GM21423 (cell line): ENCODE measurements around the gene C16orf89.
"Not testable (repeated sequence)": the region's sequence is repeated elsewhere in the genome, so short reads cannot be mapped to it uniquely, and the experiment has no call there.

Source experiments
- ATAC-seq: cut with Tn5 transposase; IDR thresholded peaks from one replicate; pipeline ENCODE4 v1.9.1; 2021; ENCODE audit warnings: mild to moderate bottlenecking, moderate library complexity; ENCODE audit not compliant: unreplicated experiment

C16orf89 gene

DNA sequence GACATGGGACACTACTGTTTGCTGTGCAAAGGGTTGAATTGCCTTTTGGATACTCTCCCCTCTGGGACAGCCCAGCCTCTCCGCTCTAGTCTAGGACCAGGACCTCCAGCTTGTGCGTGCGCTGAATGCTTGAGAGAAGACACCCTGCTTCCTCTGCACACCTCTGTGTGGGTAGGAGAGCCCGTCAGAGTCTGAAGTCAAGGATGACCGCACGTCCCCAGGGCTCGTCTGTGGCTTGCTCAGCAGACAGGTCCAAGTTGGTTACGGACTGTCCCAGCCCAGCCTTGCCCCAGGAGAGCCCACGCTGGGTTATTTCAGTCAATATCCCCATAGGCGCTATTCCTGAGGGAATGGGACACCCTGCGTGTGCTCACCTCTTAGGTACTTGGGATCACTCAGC lies 3.7 kb downstream of the C16orf89 start:
- ATAC-seq: no peak

DNA sequence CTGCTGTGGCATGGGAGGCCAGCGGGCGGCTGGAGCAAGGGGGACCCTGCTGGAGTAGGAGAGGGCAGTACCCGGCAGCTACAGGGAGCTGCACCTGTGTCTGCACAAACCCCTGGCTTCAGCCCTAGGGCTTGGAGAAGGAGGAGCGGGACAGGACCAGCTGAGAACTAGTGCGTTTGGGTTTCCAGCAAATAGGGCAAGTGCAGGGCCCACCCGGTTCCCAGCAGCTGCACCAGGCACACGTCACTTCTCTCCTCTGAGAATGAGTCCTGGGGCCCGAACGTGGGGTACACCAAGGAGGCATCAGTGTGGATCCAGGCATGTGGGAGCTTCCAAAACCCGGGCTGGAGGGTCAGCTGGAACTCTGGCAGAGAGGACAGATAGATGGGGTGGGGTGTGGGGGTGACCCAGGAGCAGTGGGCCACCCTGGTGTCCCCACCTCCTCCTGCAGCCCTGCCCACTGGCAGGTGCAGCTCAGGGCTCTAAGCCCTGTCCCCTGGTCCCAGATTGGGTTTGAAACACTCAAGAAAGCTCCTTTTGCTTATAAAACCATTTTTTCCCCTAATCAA lies 5.6 kb downstream of the C16orf89 start:
- no peak for ATAC-seq

DNA sequence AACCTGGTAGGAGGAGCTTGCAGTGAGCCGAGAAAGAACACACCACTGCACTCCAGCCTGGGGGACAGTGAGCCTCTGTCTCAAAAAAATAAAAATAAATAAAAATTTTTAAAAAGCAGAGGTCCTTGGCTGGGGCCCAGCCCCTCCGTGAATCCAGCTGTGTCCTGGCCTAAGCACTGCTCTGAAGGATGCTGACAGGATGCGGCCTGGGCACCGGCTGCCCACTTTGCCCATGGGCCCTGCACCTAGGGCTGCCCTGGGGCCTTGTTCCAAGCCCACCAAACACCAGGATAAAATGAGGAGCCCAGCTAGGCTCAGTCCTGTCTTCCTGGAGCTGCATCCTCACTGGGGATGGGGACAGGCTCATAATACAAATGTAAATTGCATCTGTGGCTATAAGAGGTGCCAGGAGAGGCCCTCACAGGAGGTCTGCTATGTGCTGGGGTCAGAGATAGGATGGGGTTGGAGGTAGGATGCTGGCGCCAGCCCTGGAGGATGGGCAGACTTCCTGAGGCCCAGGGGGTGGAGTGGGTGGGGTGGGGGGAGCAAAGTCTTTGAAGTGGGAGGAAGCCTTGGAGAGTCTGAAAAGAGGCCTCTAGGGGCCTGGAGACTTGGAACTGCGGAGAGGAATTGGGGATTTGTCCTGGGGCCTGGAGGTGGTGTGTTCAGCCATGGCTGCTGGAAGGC lies 6.2 kb downstream of the C16orf89 start:
- no peak for ATAC-seq

DNA sequence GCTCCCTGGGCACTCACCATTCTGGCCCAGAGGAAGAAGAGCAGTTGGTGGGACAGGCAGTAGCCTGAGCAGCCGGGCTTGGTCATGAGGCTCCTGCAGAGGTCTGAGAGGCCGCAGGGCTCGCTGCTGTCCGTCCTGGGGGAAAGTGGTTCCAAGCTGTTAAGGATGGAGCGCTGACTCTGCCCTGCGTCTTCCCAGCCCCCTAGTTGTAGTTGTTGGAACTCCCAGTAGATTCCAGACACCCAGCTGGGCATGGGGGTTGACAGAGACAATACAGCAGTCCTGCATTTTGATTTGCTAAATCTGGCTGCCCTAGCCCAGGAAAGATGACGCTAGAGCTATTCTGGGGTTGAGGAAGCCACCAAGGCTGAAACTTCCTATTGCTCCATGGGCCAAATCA lies 7.3 kb downstream of the C16orf89 start:
- no peak for ATAC-seq

DNA sequence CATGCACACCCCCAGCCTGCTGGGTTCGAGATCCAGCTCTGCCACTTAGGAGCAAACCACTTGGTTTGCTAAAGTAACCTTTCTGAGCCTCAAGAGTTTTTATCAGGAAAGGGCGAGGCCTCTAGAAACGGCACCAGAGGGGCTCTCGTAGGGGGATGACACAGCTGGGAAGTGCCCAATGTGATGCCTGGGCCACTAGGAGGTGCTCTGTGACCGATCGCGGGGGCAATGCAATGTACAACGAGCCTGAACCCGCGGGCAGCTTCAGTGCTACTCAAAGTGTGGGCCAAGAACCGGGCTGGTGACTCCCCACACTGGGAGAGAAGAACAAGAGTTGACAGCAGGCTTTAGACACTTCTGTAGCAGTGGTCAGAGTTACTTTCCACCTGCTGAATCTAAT lies 9.4 kb downstream of the C16orf89 start:
- peak; percentile 53 for ATAC-seq

DNA sequence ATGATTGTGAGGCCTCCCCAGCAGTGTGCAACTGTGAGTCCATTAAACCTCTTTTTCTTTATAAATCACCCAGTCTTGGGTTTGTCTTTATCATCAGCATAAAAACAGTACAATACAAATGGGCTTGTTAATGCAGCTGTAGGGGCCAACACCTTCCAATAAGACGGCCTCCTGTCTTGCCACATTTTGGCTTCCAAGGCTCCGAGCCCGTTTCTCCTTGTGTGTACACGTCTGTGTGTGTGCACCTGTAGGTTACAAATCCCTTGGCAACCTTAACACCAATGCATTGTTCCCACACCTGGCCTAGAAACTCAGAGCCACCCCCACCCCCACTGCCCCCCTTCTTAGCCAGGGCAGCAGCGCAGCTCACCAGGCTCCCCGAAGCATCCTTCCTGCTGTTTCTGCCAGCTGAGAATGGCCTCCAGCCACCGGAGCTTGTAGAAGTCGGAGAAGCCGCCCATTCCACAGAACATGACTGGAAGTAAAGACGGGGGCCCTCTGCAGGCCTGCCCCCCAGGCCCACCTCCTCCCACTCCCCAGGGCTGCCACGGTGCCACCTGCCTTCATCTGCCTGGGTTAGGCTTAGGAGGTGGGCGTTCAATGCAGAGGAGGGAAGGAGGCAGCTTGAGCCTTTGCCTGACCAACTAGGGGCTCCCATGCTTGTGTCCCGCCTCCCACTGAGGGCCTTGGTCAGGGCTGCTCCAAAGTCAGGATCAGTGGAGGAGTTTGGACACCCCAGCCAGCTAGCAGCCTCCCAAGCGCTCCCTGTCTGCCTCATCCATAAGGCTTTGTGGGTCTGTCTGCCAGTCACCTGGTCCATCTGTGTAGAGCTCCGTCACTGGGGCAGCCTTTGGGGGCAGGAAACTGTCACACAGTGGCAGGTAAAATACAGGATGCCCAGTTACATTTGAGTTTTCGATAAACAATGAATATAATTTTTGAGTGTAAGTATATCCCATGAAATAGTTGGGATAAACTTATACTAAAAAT lies 10.6 kb downstream of the C16orf89 start:
- no peak for ATAC-seq

DNA sequence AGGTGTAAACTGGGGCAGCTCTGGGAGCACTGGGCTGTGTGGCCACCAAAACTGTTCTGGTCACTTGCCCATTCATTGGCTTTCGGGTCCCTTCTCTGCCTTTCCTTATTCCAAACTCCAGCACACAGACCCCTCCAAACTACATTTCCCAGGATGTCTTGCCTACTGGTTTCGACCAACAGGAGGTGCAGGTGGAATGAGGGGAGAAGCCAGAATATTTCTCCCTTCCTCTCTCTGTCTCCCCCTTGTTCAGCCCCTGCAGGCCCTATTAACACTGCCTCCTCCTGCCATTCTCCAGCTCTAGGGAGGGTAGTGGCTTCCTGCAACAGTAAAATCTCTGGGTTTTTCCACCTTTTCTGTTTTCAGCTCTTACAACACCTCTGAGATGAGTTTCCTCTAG lies 18.8 kb downstream of the C16orf89 start:
- ATAC-seq: no peak

DNA sequence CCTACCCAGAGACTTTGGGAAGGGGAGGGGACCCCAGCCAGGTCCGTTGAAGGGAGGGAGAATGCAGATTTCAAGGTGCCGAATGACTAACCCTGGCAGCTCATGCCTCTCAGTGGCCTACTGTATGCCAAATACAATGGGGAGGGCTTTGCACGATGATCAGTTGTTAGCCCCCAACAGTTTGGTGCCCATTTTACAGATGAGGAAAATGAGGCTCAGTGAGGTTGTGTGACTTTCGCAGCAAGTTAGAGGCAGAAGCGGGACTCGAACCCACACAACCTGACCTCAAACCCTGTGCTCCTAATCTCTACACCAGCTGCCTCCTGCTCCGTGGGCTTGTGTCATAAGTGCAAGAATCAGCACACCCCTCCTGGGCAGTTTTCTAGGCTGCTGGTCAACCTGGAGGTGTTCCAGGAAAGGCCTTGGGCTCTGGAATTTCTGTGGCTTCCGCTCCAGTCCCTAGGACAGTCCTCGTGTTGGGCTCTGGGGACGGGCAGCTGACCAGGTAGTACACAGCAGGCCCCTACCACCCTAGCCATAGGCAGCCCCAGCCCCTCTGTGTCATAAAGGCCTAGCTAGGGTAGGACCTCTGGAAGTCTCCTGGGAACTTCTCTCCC lies 20.1 kb downstream of the C16orf89 start:
- no peak for ATAC-seq

DNA sequence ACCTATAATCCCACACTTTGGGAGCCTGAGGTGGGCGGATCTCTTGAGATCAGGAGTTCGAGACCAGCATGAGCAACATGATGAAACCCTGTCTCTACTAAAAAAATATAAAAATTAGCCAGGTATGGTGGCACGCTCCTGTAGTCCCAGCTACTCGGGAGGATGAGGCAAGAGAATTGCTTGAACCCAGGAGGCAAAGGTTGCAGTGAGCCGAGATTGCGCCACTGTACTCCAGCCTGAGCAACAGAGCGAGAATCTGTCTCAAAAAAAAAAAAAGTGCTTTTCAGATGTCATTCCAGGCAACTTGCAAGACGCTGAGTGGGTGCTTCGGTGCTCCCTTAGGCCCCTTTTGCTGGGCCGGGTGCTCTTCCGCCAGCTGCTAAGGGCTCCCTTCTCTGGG lies 21.2 kb downstream of the C16orf89 start:
- ATAC-seq: not testable (repeated sequence)

DNA sequence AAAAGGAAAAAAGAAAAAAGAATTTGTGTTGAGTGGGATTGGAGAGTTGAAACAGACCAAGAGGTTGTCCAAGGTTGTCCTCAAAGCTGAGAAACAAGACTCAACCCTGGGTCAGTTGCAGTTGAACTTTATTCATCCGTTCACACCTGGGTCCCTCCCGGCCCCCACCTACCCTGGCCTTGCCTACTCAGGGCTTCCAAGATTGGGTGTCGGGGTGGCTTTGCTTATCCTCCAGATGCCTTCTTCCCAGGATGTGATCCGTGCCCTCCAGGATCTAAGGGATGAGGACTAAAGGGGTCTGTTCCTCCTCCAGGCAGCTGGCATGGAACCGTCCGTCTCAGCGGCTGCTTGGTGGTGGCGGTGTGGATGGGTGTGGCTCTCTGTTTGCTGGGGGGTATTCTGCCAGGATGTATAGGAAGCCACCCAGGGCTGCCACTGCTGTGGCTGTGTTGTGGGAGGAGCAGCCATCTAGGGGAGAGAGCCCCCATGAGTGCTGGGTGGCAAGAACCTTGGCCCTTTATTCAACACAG lies 21.7 kb downstream of the C16orf89 start:
- no peak for ATAC-seq

DNA sequence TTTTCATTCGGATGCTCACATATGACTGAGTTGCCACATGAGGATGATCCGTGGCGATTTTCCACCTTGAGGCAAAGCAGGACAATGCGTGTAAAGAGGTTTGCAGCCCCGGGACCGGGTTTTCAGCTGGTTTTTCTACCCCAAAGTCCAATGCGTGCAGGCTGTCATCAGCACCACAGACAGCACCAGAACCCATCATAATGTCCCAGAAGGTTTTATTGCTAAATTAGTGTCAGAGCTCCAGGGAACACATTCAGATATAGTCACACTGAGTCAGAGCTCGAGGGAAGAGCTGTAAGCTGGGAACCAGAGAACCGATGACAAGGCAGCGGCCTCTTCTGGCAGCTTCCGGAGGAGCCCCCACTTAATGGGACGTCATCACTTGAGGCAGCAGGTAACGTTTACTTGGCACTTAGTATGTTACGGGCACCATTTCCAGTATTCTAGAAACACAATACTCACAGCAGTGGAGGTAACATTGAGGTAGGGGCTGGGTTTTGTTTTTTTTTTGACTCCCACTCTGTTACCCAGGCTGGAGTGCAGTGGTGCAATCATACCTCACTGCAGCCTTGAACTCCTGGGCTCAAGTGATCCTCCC lies 23.1 kb downstream of the C16orf89 start:
- no peak for ATAC-seq

DNA sequence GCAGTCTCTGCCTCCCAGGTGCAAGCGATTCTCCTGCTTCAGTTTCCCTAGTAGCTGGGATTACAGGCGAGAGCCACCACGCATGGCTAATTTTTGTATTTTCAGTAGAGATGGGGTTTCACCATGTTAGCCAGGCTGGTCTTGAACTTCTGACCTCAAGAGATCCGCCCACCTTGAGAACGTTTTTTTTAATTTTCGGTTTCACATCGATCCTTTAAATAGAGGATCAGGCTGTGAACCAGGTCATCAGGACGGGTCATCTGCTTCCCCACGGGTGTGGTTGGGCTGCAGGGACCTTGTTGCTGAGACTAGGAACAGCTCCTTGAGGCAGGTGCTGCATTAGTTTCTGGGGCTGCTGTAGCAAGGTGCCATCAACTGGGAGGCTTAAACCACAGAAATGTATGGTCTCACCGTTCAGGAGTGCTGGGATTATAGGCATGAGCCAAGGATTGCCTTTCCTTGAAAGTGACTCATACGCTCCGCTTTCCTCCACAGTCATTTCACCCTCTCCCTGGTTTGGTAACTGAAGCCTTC lies 24.1 kb downstream of the C16orf89 start:
- no peak for ATAC-seq

DNA sequence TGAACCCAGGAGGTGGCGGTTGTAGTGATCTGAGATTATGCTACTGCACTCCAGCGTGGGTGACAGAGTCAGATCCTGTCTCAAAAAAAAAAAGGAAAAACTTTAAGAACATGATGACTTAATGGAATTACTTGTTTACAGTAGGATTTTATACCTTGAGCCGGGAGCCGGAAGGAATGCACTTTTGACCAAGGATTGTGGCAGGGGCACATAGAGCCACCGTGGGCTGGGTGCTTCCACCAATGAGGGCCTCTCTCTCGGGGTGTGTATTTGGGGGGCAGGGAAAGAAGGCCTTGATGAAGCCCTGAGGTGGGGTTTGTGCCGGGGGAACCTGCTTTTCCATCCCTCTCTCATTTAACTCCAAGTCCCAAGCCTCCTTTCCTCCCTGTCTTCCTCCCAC lies 25.3 kb downstream of the C16orf89 start:
- no peak for ATAC-seq

DNA sequence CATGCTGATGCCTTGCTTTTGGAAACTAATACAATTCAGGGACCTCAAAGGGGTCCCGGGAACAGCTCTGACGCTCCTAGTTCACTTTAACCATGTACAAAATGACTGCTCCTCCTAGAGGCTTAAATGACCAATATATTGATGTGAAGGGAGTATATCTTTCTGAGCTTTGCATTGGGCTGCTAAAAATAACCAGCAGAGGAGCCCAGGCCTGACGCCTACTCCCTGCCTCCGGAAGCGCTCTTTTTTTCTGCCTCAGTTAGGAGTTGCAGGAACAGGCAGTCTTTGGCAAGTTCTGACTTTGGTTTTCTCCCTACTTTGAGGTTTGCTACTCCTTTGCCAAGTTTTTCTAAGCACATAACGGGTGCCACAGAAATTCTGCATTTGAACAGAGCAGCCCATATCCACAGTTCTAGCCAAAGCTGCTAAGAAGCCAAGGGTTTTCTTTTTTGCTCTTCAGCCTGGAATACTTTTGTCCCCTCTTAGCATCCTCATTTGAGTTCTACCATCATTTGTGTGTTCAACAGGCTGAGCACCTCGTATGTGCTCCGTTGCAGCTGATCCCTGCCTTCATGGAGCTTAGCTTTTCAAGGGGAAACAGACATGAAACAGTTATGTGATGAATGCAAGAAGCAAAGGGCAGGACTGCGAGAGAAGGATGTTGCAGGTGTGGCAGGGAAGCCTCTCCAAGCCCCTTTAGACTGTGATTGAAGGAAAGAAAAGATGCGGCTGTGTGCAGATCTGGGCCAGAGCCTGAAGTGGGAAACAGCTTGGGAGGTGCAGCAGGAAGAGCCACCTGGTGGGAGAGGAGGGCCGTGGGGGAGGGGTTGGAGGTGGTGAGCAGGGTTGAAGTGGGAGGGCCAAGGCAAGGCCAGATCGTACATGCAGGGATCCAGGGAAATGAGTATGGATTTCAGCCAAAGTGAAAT lies 29.3 kb downstream of the C16orf89 start:
- ATAC-seq: no peak

DNA sequence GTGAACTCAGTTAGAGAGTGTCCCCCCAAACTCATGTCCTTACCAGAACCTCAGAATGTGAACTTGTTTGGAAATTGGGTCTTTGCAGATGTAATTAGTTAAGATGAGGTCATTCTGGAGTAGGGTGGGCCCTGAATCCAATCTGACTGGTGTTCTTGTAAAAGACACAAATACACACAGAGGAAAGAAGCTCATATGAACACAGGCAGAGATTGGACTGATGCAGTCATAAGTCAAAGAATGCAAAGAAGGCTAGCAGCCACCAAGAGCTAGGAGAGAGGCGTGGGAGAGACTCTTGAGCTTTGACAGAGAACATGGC lies 29.9 kb downstream of the C16orf89 start:
- no peak for ATAC-seq

DNA sequence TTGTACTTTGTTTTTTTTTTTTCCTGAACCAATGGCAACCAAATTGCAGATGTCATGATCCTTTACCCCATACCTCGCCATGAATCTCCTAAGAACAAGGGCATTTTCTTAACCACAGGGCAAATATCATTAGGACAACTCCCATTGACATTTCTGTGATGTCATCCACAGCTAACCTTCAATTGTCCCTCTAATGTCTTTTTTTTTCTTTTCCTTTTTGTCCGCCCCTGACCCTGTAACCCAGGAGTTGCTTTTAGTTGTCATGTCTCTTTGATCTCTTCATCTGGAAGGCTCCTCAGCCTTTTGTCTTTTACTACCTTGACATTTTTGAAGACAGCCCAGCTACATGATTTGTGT lies 31.6 kb downstream of the C16orf89 start:
- ATAC-seq: no peak

DNA sequence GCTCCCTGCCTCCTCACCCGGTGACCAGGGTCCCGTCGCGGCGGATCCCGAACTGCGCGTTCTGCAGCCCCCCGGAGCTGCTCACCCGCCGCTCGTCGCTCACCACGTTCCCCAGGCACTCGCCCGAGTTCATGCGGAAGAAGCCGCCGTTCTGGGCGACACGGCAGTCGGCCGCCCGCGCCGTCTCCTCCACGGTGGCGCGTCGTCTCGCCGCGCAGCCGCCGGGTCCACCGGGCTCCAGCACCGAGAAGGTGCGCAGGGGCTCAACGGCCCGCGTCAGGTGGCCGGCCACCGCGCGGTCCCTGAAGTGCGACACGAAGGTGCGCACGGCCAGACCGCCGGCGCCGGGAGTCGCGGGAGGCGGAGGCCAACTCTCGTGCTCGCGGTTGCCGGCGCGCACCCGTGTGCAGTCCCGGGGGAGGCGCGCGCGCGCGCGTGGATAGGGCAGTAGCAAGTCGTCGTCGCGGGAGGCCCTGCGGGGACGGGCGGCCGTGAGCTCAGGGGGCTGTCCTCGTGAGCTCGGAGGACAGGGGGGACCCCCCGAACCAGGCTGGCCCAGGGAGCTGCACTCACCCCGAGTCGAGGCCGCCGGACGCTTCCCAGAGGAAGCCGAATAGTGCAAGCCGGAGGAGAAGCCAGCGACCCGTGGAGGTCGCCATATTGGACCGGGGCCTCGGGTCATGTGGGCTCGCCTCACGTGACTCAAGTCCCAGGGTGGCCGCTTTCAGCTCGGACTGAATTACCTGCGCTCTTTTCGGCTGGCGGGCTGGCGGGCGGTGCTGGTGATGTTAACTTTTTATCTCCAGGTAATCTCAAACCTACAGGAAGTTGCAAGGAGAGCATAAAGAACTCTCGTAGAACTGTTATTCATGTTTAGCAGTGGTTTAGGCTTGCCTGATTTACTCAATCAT lies 32.2 kb downstream of the C16orf89 start, which contains the start of gene NAGPA:
NAGPA (minus strand) TSS at position 680 of the 911 bp plus-strand sequence; CDS start at position 659, 21 bp downstream.
- peak; percentile 87 for ATAC-seq

DNA sequence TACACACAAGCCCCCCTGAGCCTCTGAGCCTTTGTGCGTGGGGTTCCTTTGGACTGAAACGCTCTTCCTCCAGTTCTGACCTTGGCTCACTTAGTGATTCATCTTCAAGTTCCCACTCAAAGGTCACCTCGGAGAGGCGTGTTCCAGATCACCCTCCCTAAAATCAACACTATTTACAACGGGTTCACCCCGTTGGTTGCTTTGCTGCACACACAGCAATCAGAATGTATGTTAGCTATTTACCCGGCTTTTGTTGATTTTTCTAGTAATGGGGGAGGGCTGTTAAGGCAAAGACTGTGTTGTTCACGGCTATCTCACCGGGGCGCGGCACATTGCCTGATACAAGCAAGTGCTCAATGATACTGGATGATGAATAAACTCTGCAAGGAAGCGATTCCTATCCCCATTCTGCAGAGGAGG lies 33.0 kb downstream of the C16orf89 start:
- no peak for ATAC-seq
